IPS-18a (cell line): ENCODE data around the gene OPN5.

ENCODE experiments used
- H3K27ac ChIP-seq: one replicate; pipeline ENCODE4 v1.5.1; 2013; ENCODE audit warnings: low read length
- H3K27me3 ChIP-seq: one replicate; pipeline ENCODE4 v1.6.1; 2013; ENCODE audit warnings: mild to moderate bottlenecking, low read length; ENCODE audit not compliant: control insufficient read depth, insufficient read depth
- H3K36me3 ChIP-seq: one replicate; pipeline ENCODE4 v1.6.1; 2013; ENCODE audit warnings: low read depth, low read length; ENCODE audit not compliant: control insufficient read depth
- H3K4me1 ChIP-seq: one replicate; pipeline ENCODE4 v1.6.1; 2013; ENCODE audit warnings: low read depth, low read length; ENCODE audit not compliant: control insufficient read depth
- H3K4me3 ChIP-seq: one replicate; pipeline ENCODE4 v1.5.1; 2013; ENCODE audit warnings: low read length
- H3K9ac ChIP-seq: one replicate; pipeline ENCODE4 v1.6.1; 2013; ENCODE audit warnings: mild to moderate bottlenecking, low read length, moderate library complexity
- H3K9me3 ChIP-seq: one replicate; pipeline ENCODE4 v1.6.1; 2013; ENCODE audit warnings: low read depth, low read length; ENCODE audit not compliant: control insufficient read depth

Gene OPN5

GRCh38 chr6:47834196-47834595, 52.4 kb downstream of the OPN5 start:
- Histone ChIP-seq H3K4me3 (no peak overlapping the region), H3K27me3 (no peaks in the 10 kb centered on the region), H3K27ac (no peak overlapping the region), H3K9ac (no peak overlapping the region), H3K4me1 (no peaks in the 10 kb centered on the region), H3K36me3 (no peaks in the 10 kb centered on the region), H3K9me3 (no peaks in the 10 kb centered on the region)

GRCh38 chr6:47836046-47836445, 54.2 kb downstream of the OPN5 start:
- no peaks in the 10 kb centered on the region for H3K4me1 ChIP-seq
- H3K27ac ChIP-seq = no peak overlapping the region
- no peaks in the 10 kb centered on the region for H3K36me3 ChIP-seq
- no peaks in the 10 kb centered on the region for H3K27me3 ChIP-seq
- H3K9ac ChIP-seq = no peak overlapping the region
- no peak overlapping the region for H3K4me3 ChIP-seq
- H3K9me3 ChIP-seq = no peaks in the 10 kb centered on the region

- Histone ChIP-seq H3K4me3 (no peak overlapping the region), H3K27me3 (no peaks in the 10 kb centered on the region), H3K9ac (no peak overlapping the region), H3K4me1 (no peaks in the 10 kb centered on the region), H3K9me3 (no peaks in the 10 kb centered on the region), H3K27ac (no peak overlapping the region), H3K36me3 (no peaks in the 10 kb centered on the region)
Observed at GRCh38 chr6:47836639-47837038, 54.8 kb downstream of the OPN5 start.

GRCh38 chr6:47839645-47840044, 57.8 kb downstream of the OPN5 start:
- no peaks in the 10 kb centered on the region for H3K36me3 ChIP-seq
- H3K9me3 ChIP-seq = no peaks in the 10 kb centered on the region
- H3K27ac ChIP-seq = no peak overlapping the region

GRCh38 chr6:47844881-47845280, 63.0 kb downstream of the OPN5 start:
- Histone ChIP-seq H3K9me3 (no peaks in the 10 kb centered on the region), H3K4me3 (no peak overlapping the region), H3K27me3 (no peaks in the 10 kb centered on the region), H3K4me1 (no peaks in the 10 kb centered on the region), H3K36me3 (no peaks in the 10 kb centered on the region), H3K27ac (no peak overlapping the region), H3K9ac (no peak overlapping the region)

More at GRCh38 chr6:47839645-47840044, 57.8 kb downstream of the OPN5 start:
- no peak overlapping the region for H3K9ac ChIP-seq
- H3K4me3 ChIP-seq = no peak overlapping the region
- no peaks in the 10 kb centered on the region for H3K4me1 ChIP-seq
- no peaks in the 10 kb centered on the region for H3K27me3 ChIP-seq

GRCh38 chr6:47846752-47847151, 64.9 kb downstream of the OPN5 start:
- H3K36me3 ChIP-seq = no peaks in the 10 kb centered on the region
- H3K27ac ChIP-seq = no peak overlapping the region
- H3K27me3 ChIP-seq = no peaks in the 10 kb centered on the region
- H3K4me3 ChIP-seq = no peak overlapping the region
- H3K4me1 ChIP-seq = no peaks in the 10 kb centered on the region
- H3K9ac ChIP-seq = no peak overlapping the region
- no peaks in the 10 kb centered on the region for H3K9me3 ChIP-seq

- Histone ChIP-seq H3K27ac (no peak overlapping the region), H3K4me1 (no peaks in the 10 kb centered on the region), H3K4me3 (no peak overlapping the region), H3K27me3 (no peaks in the 10 kb centered on the region), H3K36me3 (no peaks in the 10 kb centered on the region), H3K9me3 (no peaks in the 10 kb centered on the region), H3K9ac (no peak overlapping the region)
Observed at GRCh38 chr6:47851091-47851490, 69.3 kb downstream of the OPN5 start.

GRCh38 chr6:47852727-47853126, 70.9 kb downstream of the OPN5 start:
- Histone ChIP-seq H3K9ac (no peak overlapping the region), H3K4me1 (no peaks in the 10 kb centered on the region), H3K9me3 (no peaks in the 10 kb centered on the region), H3K4me3 (no peak overlapping the region), H3K27ac (no peak overlapping the region), H3K36me3 (no peaks in the 10 kb centered on the region), H3K27me3 (no peaks in the 10 kb centered on the region)

- no peaks in the 10 kb centered on the region for H3K36me3 ChIP-seq
Observed at GRCh38 chr6:47853766-47854165, 71.9 kb downstream of the OPN5 start.

GRCh38 chr6:47854971-47855370, 73.1 kb downstream of the OPN5 start:
- Histone ChIP-seq H3K9ac (no peak overlapping the region), H3K27ac (no peak overlapping the region), H3K9me3 (no peaks in the 10 kb centered on the region), H3K27me3 (no peaks in the 10 kb centered on the region), H3K4me3 (no peak overlapping the region), H3K4me1 (no peaks in the 10 kb centered on the region), H3K36me3 (no peaks in the 10 kb centered on the region)

More at GRCh38 chr6:47853766-47854165, 71.9 kb downstream of the OPN5 start:
- no peak overlapping the region for H3K4me3 ChIP-seq
- H3K9me3 ChIP-seq = no peaks in the 10 kb centered on the region
- H3K27me3 ChIP-seq = no peaks in the 10 kb centered on the region
- H3K27ac ChIP-seq = no peak overlapping the region
- H3K9ac ChIP-seq = no peak overlapping the region
- H3K4me1 ChIP-seq = no peaks in the 10 kb centered on the region

GRCh38 chr6:47859175-47859574, 77.3 kb downstream of the OPN5 start:
- Histone ChIP-seq H3K9me3 (no peaks in the 10 kb centered on the region), H3K4me3 (no peak overlapping the region), H3K27ac (no peak overlapping the region), H3K27me3 (no peaks in the 10 kb centered on the region), H3K9ac (no peak overlapping the region), H3K4me1 (no peaks in the 10 kb centered on the region), H3K36me3 (no peaks in the 10 kb centered on the region)

GRCh38 chr6:47862731-47863130, 80.9 kb downstream of the OPN5 start:
- no peaks in the 10 kb centered on the region for H3K4me1 ChIP-seq
- no peaks in the 10 kb centered on the region for H3K27me3 ChIP-seq
- H3K4me3 ChIP-seq = no peak overlapping the region
- no peaks in the 10 kb centered on the region for H3K9me3 ChIP-seq
- H3K27ac ChIP-seq = no peak overlapping the region
- no peak overlapping the region for H3K9ac ChIP-seq
- H3K36me3 ChIP-seq = no peaks in the 10 kb centered on the region
